Retinal pigment epithelial cell (primary cell): ENCODE measurements around the gene GRK4.

Source experiments
- DNase-seq: peaks from one replicate; pipeline ENCODE4 v3.0.0-alpha.2; 2010; ENCODE audit warnings: low read depth
- H3K4me3 ChIP-seq: 2 replicates; pipeline ENCODE4 v1.5.1; 2011; ENCODE audit warnings: mild to moderate bottlenecking, low read length, control low read depth, moderate library complexity
- TF ChIP-seq, protein P1 (sequence below): conservative IDR thresholded peaks from 2 replicates; pipeline ENCODE4 v1.5.1; 2011; ENCODE audit warnings: low read depth, low read length, control low read depth, inconsistent platforms

Gene GRK4

DNA sequence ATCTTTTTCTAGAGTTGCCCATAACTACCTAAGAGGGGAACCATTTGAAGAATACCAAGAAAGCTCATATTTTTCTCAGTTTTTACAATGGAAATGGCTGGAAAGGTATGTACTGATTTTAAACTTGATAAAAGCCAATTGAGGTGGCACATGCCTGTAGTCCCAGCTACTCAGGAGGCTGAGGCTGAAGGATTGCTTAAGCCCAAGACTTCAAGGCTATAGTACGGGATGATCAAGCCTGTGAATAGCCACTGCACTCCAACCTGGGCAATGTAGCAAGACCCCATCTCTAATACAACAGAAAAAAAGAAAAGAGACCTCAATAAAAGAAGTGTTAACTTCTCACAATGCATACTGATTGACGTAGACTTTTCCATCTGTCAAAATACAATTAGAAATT, 44.4 kb downstream of the GRK4 start:
- no peak for DNase-seq
- no peak overlapping the region for H3K4me3 ChIP-seq
- TF ChIP-seq, protein P1, sequence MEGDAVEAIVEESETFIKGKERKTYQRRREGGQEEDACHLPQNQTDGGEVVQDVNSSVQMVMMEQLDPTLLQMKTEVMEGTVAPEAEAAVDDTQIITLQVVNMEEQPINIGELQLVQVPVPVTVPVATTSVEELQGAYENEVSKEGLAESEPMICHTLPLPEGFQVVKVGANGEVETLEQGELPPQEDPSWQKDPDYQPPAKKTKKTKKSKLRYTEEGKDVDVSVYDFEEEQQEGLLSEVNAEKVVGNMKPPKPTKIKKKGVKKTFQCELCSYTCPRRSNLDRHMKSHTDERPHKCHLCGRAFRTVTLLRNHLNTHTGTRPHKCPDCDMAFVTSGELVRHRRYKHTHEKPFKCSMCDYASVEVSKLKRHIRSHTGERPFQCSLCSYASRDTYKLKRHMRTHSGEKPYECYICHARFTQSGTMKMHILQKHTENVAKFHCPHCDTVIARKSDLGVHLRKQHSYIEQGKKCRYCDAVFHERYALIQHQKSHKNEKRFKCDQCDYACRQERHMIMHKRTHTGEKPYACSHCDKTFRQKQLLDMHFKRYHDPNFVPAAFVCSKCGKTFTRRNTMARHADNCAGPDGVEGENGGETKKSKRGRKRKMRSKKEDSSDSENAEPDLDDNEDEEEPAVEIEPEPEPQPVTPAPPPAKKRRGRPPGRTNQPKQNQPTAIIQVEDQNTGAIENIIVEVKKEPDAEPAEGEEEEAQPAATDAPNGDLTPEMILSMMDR, result no peak

GRCh38 chr4:3009422-3009821, 46.1 kb downstream of the GRK4 start:
- no peak overlapping the region for H3K4me3 ChIP-seq
- no peak for DNase-seq
- TF ChIP-seq, protein P1, result peak; percentile 39

DNA sequence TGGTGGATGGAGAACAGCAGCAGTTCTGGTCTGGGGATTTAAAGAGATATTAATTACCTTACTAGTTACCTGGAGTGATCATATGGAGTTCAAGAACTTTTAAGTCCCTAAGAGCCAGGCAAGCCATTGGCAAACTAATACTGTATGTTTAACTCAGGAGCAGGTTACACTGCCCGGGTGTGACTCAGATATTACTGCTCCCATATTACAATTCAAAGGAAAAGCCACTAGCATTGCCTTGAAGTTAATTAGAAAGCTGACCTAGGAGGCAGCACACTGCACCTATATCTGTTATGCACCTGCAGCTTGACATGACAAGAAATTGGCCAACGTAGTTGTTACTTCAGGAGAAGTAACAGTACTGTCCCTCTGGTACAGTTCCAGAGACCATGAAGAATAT, 47.2 kb downstream of the GRK4 start:
- TF ChIP-seq, protein P1, result no peak
- no peak for DNase-seq
- H3K4me3 ChIP-seq, result no peak overlapping the region

DNA sequence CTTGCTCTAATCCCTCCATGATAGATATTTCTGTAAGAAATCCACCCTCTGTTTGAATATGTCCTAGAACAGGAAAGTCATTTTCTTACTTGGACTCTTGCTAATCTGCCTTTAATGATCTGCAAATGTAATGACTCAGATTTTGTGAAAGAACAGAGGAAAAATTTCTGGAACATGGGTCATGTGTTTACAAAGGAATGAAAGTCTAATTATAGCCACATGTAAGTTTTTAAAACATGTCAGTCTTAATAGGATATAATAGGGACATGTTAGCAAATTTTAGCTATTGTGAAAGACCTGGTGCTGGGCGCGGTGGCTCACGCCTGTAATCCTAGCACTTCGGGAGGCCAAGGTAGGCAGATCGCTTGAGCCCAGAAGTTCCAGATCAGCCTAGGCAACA, 47.6 kb downstream of the GRK4 start:
- DNase-seq, result peak; percentile 90
- TF ChIP-seq, protein P1, result no peak
- no peak overlapping the region for H3K4me3 ChIP-seq

GRCh38 chr4:3011456-3012220, 48.3 kb downstream of the GRK4 start:
- H3K4me3 ChIP-seq, result no peak overlapping the region
- TF ChIP-seq, protein P1, result no peak
- no peak for DNase-seq

DNA sequence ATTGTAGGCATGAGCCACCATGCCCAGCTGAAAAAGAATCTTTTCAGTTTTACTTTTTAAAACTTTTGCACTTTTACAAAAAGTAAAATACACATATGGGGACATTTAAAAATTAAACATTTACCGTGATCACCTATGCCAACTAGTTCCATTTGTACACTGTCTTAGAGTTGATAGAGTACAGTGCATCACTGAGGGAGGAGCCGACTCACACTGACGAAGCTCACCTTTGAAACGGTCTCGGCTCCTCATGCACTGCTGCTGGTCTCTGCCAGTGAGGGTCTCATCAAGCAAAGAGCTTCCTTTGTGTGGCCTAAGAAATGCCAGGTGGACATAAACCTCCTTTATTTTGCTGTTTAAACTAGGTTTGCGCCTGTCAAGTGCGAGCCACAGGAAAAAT, 50.0 kb downstream of the GRK4 start:
- no peak overlapping the region for H3K4me3 ChIP-seq
- DNase-seq, result no peak
- TF ChIP-seq, protein P1, result no peak

- no peak overlapping the region for H3K4me3 ChIP-seq
- DNase-seq, result no peak
- TF ChIP-seq, protein P1, result no peak
Observed at GRCh38 chr4:3013839-3014350, 50.5 kb downstream of the GRK4 start.
